Transverse colon (tissue), 4 donors: ENCODE measurements around the gene GPR65.

Source experiments
- POLR2AphosphoS5 ChIP-seq, 3 donors: sonication (generic); formaldehyde crosslinking; IDR thresholded peaks; one replicate each; pipeline ENCODE4 v1.6.1; 2016; ENCODE audit warnings: antibody characterized with exemption in 3 of 3
- TF ChIP-seq, protein P1 (sequence below), 5 experiments: fragments of 200-600 bp in 3 of 5; fragments of 450-650 bp in 2 of 5; sonication (generic) in 3 of 5; IDR thresholded peaks; 1 replicate in 2 of 5; 2 replicates in 3 of 5; pipeline ENCODE4 v1.5.1; 2016 to 2017; ENCODE audit warnings: antibody characterized with exemption in 5 of 5, inconsistent platforms in 3 of 5, mild to moderate bottlenecking in 2 of 5, moderate library complexity in 1 of 5

DNA sequence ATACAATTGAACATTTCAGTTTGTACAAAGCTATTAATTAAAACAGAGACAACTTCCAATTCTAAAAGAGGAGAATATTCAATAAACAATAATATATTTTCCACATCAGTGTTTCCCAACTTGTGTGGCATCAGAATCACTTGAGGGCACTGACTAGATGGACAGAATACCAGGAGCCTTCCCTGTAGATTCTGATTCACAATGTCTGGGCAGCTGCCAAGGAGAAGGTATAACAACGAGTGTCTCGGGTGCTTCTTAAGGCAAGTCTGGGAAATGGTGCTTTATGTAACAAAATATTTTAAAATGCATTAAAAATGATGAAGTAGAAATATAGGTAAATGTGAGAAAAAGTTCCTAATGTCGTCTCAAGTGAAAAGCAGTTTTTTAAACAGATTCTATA, 38.1 kb upstream of the GPR65 start:
- TF ChIP-seq, protein P1, sequence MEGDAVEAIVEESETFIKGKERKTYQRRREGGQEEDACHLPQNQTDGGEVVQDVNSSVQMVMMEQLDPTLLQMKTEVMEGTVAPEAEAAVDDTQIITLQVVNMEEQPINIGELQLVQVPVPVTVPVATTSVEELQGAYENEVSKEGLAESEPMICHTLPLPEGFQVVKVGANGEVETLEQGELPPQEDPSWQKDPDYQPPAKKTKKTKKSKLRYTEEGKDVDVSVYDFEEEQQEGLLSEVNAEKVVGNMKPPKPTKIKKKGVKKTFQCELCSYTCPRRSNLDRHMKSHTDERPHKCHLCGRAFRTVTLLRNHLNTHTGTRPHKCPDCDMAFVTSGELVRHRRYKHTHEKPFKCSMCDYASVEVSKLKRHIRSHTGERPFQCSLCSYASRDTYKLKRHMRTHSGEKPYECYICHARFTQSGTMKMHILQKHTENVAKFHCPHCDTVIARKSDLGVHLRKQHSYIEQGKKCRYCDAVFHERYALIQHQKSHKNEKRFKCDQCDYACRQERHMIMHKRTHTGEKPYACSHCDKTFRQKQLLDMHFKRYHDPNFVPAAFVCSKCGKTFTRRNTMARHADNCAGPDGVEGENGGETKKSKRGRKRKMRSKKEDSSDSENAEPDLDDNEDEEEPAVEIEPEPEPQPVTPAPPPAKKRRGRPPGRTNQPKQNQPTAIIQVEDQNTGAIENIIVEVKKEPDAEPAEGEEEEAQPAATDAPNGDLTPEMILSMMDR (IDR thresholded peaks at IDR 0.05): no peak
- TF ChIP-seq POLR2AphosphoS5 (IDR thresholded peaks at IDR 0.05): no peak
